ENCODE measurements around the gene ADAMTS10. TPM values are rescaled to one million over a fixed set of nuclear protein-coding genes. Genes with fewer than 3 reads are reported as not detected.

Gene ADAMTS10
- total and polyA plus RNA-seq, 10 of the 15 experiments (the other 5 are each of a cell fraction or from before 2014, with no cell fraction given): 0.01 to 2.5 (median 0.42) TPM; not detected in 3

GRCh38 chr19:8607386-8607785 lies 3.1 kb downstream of the ADAMTS10 start:
- ATAC-seq (no peak), DNase-seq (ENCODE audit: low read depth, low spot score) (no peak), FAIRE-seq (no peak)
- H3K4me3 ChIP-seq: no peak overlapping the region
- SMC1A ChIA-PET (ENCODE audit: uncharacterized antibody, unreplicated experiment): no interaction called here
- CTCF ChIA-PET: no interaction called here
- intact Hi-C loops (cut with micrococcal nuclease; ENCODE audit: unreplicated experiment): no loop called here
- H4K20me1 ChIP-seq (ENCODE audit: control insufficient read depth, insufficient read depth): no peaks in the 10 kb centered on the region
- in situ Hi-C loops (cut with MboI): no loop called here
- H3K9me3 ChIP-seq (replicated peaks; ENCODE audit: control insufficient read depth, insufficient read depth, low read length): no peaks in the 10 kb centered on the region; the same call in 2 of the 3 replicates
- H3K79me2 ChIP-seq (ENCODE audit: control insufficient read depth, insufficient read depth, low read length): no peaks in the 10 kb centered on the region
- H2AFZ ChIP-seq (ENCODE audit: control insufficient read depth, low read depth, low read length): no peak overlapping the region
- RAD21 ChIA-PET (ENCODE audit: unreplicated experiment): no interaction called here
- no peaks in the 10 kb centered on the region for H3K36me3 ChIP-seq (ENCODE audit: control insufficient read depth in 2 of 2, insufficient read depth in 2 of 2, low read length in 1 of 2)
- no peak overlapping the region for H3K9ac ChIP-seq (ENCODE audit: control insufficient read depth, insufficient read depth, low read length)
- POLR2A ChIA-PET: no interaction called here
- TF ChIP-seq CBX5 (IDR thresholded peaks at IDR 0.05; ENCODE audit: low read depth) (no peak), TAF1 (IDR thresholded peaks at IDR 0.05; ENCODE audit: borderline replicate concordance, low read depth, low read length) (no peak), E2F8 (IDR thresholded peaks at IDR 0.05; ENCODE audit: low read depth, partially characterized antibody) (no peak), PBX3 (IDR thresholded peaks at IDR 0.05; ENCODE audit: insufficient replicate concordance, low read depth, low read length) (no peak), TARDBP (IDR thresholded peaks at IDR 0.05; ENCODE audit: borderline replicate concordance) (no peak), MEF2A (IDR thresholded peaks at IDR 0.05; ENCODE audit: insufficient read depth, low read depth, low read length) (no peak), POLR2A (IDR thresholded peaks at IDR 0.05; ENCODE audit: low read depth, low read length) (no peak)
- WGBS (ENCODE audit: insufficient coverage, insufficient replicate concordance, low lambda C conversion rate, missing lambda C conversion rate): 60% methylated on average over 4 of the region's 4 CpGs
- BruUV-seq (replicated peaks): no TSS peak
- no peak overlapping the region for H3K4me2 ChIP-seq (ENCODE audit: control insufficient read depth, insufficient read depth)
- H3K4me1 ChIP-seq (ENCODE audit: control insufficient read depth, insufficient read depth, low read length): no peaks in the 10 kb centered on the region
- H3K27me3 ChIP-seq (replicated peaks in 1 of 2; ENCODE audit: control insufficient read depth in 2 of 2, insufficient read depth in 2 of 2, low read length in 1 of 2): no peaks in the 10 kb centered on the region; a peak in 2 of 4 replicates
- H3K27ac ChIP-seq (ENCODE audit: control insufficient read depth, insufficient read depth): no peak overlapping the region
